GM12878 (cell line): ENCODE results near the gene NFATC2. TPM values are rescaled to one million over a fixed set of nuclear protein-coding genes. Genes with fewer than 3 reads are reported as not detected.

Source experiments
- ATAC-seq: fragments of 200-7000 bp; cut with Tn5 transposase; 3 replicates; pipeline ENCODE4 v1.9.1; 2020; ENCODE audit warnings: mild to moderate bottlenecking, moderate library complexity
- BruUV-seq: library from RNA; stranded (reverse); fragments of 400-500 nt; replicated peaks from 2 replicates; lab custom pipeline; 2021; lab: Mats Ljungman, UMichigan
- CTCF ChIA-PET: fragments of 300-600 bp; sonication (Branson Sonifier 250); formaldehyde crosslinking; extraction: SDS; loops from one replicate; lab custom pipeline; 2021; ENCODE audit warnings: inconsistent platforms; lab: Yijun Ruan, JAX
- POLR2A ChIA-PET: fragments of 350-600 bp; formaldehyde crosslinking; extraction: SDS; loops from one replicate; lab custom pipeline; 2021; ENCODE audit warnings: inconsistent platforms; lab: Charles Lee
- RAD21 ChIA-PET: fragments of 300-600 bp; sonication (Branson Sonifier 250); formaldehyde crosslinking; loops from one replicate; lab custom pipeline; 2023; ENCODE audit warnings: antibody characterized with exemption; ENCODE audit not compliant: unreplicated experiment; lab: Charles Lee
- SMC1A ChIA-PET: fragments of 300-600 bp; sonication (Branson Sonifier 250); formaldehyde crosslinking; loops from one replicate; lab custom pipeline; 2023; ENCODE audit not compliant: unreplicated experiment, uncharacterized antibody; lab: Charles Lee
- DNase-seq: peaks from one replicate; pipeline ENCODE4 v3.0.0-alpha.2; 2011; ENCODE audit warnings: low read depth, low spot score
- FAIRE-seq: peaks from 3 replicates; lab custom pipeline; 2011; peaks lifted over from hg19 to GRCh38; lab: Jason Lieb, UNC
- H2AFZ ChIP-seq: 2 replicates; pipeline ENCODE4 v1.6.0; 2011; ENCODE audit warnings: low read depth, low read length, control low read depth; ENCODE audit not compliant: control insufficient read depth
- H3K27ac ChIP-seq: 2 replicates; pipeline ENCODE4 v1.5.1; 2011; ENCODE audit warnings: control low read depth; ENCODE audit not compliant: control insufficient read depth, insufficient read depth
- H3K27me3 ChIP-seq, 2 experiments: replicated peaks in 1 of 2; 2 replicates each; pipeline versions ENCODE4 v1.6.0 to v1.6.1; 2011; ENCODE audit warnings: low read length in 1 of 2; ENCODE audit not compliant: control insufficient read depth in 2 of 2, insufficient read depth in 2 of 2
- H3K36me3 ChIP-seq, 2 experiments: 2 replicates each; pipeline ENCODE4 v1.5.1; 2011; ENCODE audit warnings: low read length in 1 of 2; ENCODE audit not compliant: control insufficient read depth in 2 of 2, insufficient read depth in 2 of 2
- H3K4me1 ChIP-seq: 2 replicates; pipeline ENCODE4 v1.6.1; 2011; ENCODE audit warnings: mild to moderate bottlenecking, low read length, moderate library complexity, mixed read lengths; ENCODE audit not compliant: control insufficient read depth, insufficient read depth
- H3K4me2 ChIP-seq: 2 replicates; pipeline ENCODE4 v1.6.0; 2011; ENCODE audit warnings: control low read depth; ENCODE audit not compliant: control insufficient read depth, insufficient read depth
- H3K4me3 ChIP-seq: fragments of 200-600 bp; sonication (generic); 2 replicates; pipeline ENCODE4 v1.5.1; 2016
- H3K79me2 ChIP-seq: 2 replicates; pipeline ENCODE4 v1.6.0; 2011; ENCODE audit warnings: low read length; ENCODE audit not compliant: control insufficient read depth, insufficient read depth
- H3K9ac ChIP-seq: 2 replicates; pipeline ENCODE4 v1.8.0; 2011; ENCODE audit warnings: low read length, control low read depth, mixed read lengths; ENCODE audit not compliant: control insufficient read depth, insufficient read depth
- H3K9me3 ChIP-seq: replicated peaks from 3 replicates; pipeline ENCODE4 v1.5.1; 2011; ENCODE audit warnings: mild to moderate bottlenecking, low read length; ENCODE audit not compliant: control insufficient read depth, insufficient read depth
- H4K20me1 ChIP-seq: 2 replicates; pipeline ENCODE4 v1.6.0; 2011; ENCODE audit not compliant: control insufficient read depth, insufficient read depth
- BCL3 ChIP-seq: IDR thresholded peaks from 2 replicates; pipeline ENCODE4 v1.6.1; 2011; ENCODE audit warnings: borderline replicate concordance, low read depth, mild to moderate bottlenecking, moderate library complexity, low read length; ENCODE audit not compliant: insufficient read depth, poor library complexity, severe bottlenecking
- E2F8 ChIP-seq: fragments of 450-650 bp; IDR thresholded peaks from 2 replicates; pipeline ENCODE4 v1.6.1; 2018; ENCODE audit warnings: mild to moderate bottlenecking, low read depth, moderate library complexity; ENCODE audit not compliant: partially characterized antibody
- ESRRA ChIP-seq: IDR thresholded peaks from 2 replicates; pipeline ENCODE4 v1.6.1; 2012; ENCODE audit warnings: mild to moderate bottlenecking, low read length, improper control_type of control experiment
- FOXM1 ChIP-seq: IDR thresholded peaks from 2 replicates; pipeline ENCODE4 v1.6.1; 2012; ENCODE audit warnings: low read depth, mild to moderate bottlenecking, inconsistent platforms, low read length, moderate library complexity
- HDAC2 ChIP-seq: fragments of 200-600 bp; sonication (generic); IDR thresholded peaks from 2 replicates; pipeline ENCODE4 v1.6.1; 2017
- MTA3 ChIP-seq: IDR thresholded peaks from 2 replicates; pipeline ENCODE4 v1.6.1; 2012; ENCODE audit warnings: low read length, inconsistent platforms, borderline replicate concordance
- NBN ChIP-seq: fragments of 450-650 bp; IDR thresholded peaks from 2 replicates; pipeline ENCODE4 v1.6.1; 2016
- NFYB ChIP-seq: IDR thresholded peaks from 2 replicates; pipeline ENCODE4 v1.6.1; 2011; ENCODE audit warnings: low read depth, mild to moderate bottlenecking, low read length, improper control_type of control experiment, moderate library complexity; ENCODE audit not compliant: insufficient read depth
- NR2F1 ChIP-seq: fragments of 450-650 bp; conservative IDR thresholded peaks from 2 replicates; pipeline ENCODE4 v1.6.1; 2017; ENCODE audit warnings: mild to moderate bottlenecking
- PAX8 ChIP-seq: fragments of 450-650 bp; IDR thresholded peaks from 2 replicates; pipeline ENCODE4 v1.6.1; 2017; ENCODE audit warnings: mild to moderate bottlenecking, moderate library complexity
- RELA ChIP-seq: fragments of 450-650 bp; IDR thresholded peaks from 2 replicates; pipeline ENCODE4 v1.8.0; 2014; ENCODE audit warnings: borderline replicate concordance; ENCODE audit not compliant: partially characterized antibody
- RUNX3 ChIP-seq: IDR thresholded peaks from 2 replicates; pipeline ENCODE4 v1.6.1; 2012; ENCODE audit warnings: low read length, inconsistent platforms
- USF1 ChIP-seq: IDR thresholded peaks from 2 replicates; pipeline ENCODE4 v1.6.1; 2011; ENCODE audit warnings: borderline replicate concordance, low read depth, mild to moderate bottlenecking, moderate library complexity, mixed read lengths, low read length; ENCODE audit not compliant: insufficient read depth; ENCODE audit errors: extremely low read length
- ZBTB33 ChIP-seq: fragments of 450-650 bp; IDR thresholded peaks from 2 replicates; pipeline ENCODE4 v1.6.1; 2017; ENCODE audit warnings: mild to moderate bottlenecking
- ZNF217 ChIP-seq: fragments of 450-650 bp; IDR thresholded peaks from 2 replicates; pipeline ENCODE4 v1.6.1; 2017; ENCODE audit warnings: antibody characterized with exemption, mild to moderate bottlenecking
- WGBS: methylation state at CpG from one replicate; pipeline ENCODE4 v1.1.6; 2016; ENCODE audit warnings: low lambda C conversion rate; ENCODE audit not compliant: insufficient replicate concordance, insufficient coverage; ENCODE audit errors: missing lambda C conversion rate; 5-methylcytosine and 5-hydroxymethylcytosine counted together
- in situ Hi-C: fragments of 300-500 bp; cut with MboI; formaldehyde crosslinking; loops from 9 replicates; pipeline ENCODE4 v1.14.3; 2018; ENCODE audit warnings: mixed read lengths
- intact Hi-C: fragments of 100-400 bp; cut with micrococcal nuclease; formaldehyde crosslinking; loops from one replicate; pipeline ENCODE4 v1.14.2; 2022; ENCODE audit not compliant: unreplicated experiment
- polyA plus RNA-seq, 11 experiments: library from polyadenylated mRNA; depleted of rRNA in 4 of 11; unstranded in 6 of 11; stranded (reverse) in 5 of 11; fragments of >200 nt; fragmentation: Nextera tagmentation in 4 of 11; fragmentation: Illumina TruSeq in 1 of 11; extraction: Ambion mirVana in 4 of 11; extraction: Trizol in 1 of 11; gene quantifications; 1 replicate in 1 of 11; 2 replicates in 10 of 11; pipeline versions ENCODE4 v1.2.1 to v1.2.3, GENCODE V29; 2011 to 2016; ENCODE audit warnings: inconsistent platforms in 2 of 11, missing spikeins in 2 of 11, low read depth in 1 of 11
- total RNA-seq, 4 experiments: library from RNA; depleted of rRNA in 3 of 4; stranded (reverse); fragments of >200 nt in 3 of 4; fragmentation: Illumina TruSeq in 1 of 4; extraction: Trizol in 1 of 4; gene quantifications; 2 replicates each; pipeline versions ENCODE4 v1.2.1 to v1.2.3, GENCODE V29; 2013 to 2021

The NFATC2 gene
- total and polyA plus RNA-seq, 10 of the 15 experiments (the other 5 are each of a cell fraction or from before 2014, with no cell fraction given): 3.3 to 20.0 (median 7.3) TPM

DNA sequence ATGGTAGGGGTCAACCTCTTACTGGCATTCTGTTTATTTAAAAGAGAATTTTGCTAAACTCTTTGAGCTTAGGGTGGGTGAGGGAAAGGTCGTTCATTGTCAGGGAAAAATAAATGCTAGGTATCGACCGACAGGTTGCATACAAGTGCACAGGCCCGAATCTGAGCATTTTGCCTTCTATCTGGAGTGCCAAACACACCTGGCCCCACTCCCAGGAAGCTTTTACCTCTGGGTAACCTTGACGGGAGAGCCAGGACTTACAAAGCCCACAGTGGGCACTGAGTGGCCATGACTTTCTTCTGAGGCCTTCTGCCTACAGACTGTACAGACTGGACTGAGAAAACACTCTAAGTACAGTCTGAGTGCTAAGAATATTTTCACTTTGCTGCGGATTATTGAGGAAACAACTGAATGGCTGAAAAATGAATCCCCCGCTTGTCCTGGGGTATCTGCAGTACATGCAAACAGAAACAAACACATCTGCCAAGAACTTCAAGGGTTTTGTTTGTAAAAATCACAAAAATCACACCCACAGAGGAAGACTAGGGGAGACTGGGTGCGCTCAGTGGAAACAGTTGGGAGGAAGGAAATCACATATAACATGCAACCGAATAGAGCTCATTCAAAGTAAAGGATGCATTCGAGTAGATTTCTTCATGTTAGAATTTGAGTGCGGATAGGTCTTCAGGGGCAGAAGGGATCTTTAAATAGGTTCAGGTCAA lies 152.8 kb downstream of the NFATC2 start:
- intact Hi-C loops (loop anchor here (5.0 kb wide), 1 partner anchor 73 kb away; no protein-coding TSS in a partner anchor), in situ Hi-C loops (no loop called here)
- no peaks in the 10 kb centered on the region for H3K9me3 ChIP-seq
- ATAC-seq: no peak
- no peak overlapping the region for H2AFZ ChIP-seq
- no peak overlapping the region for H3K4me2 ChIP-seq
- POLR2A ChIA-PET: interaction anchor here (0.7 to 0.9 kb wide), 3 partner anchors 10 to 852 kb away, joined by 3 to 4 read pairs (median 3); no protein-coding TSS in a partner anchor
- SMC1A ChIA-PET: interaction anchor here (0.9 to 2.6 kb wide), 7 partner anchors 9 to 205 kb away, joined by 3 to 12 read pairs (median 4); partner anchors contain the start of gene NFATC2
- H3K4me1 ChIP-seq: peaks cover 41% of the 10 kb centered on the region
- RAD21 ChIA-PET: interaction anchor here (0.8 to 1.8 kb wide), 3 partner anchors 11 to 206 kb away, joined by 3 to 6 read pairs (median 4); partner anchors contain the start of gene NFATC2
- H3K9ac ChIP-seq: no peak overlapping the region
- no peaks in the 10 kb centered on the region for H3K79me2 ChIP-seq
- CTCF ChIA-PET: interaction anchor here (1.4 to 1.5 kb wide), 2 partner anchors 152 to 206 kb away, joined by 6 to 9 read pairs; no protein-coding TSS in a partner anchor
- no TSS peak for BruUV-seq
- FAIRE-seq: no peak
- WGBS: 70% methylated on average over 11 of the region's 11 CpGs
- no peak for DNase-seq
- no peak overlapping the region for H3K4me3 ChIP-seq
- H3K27ac ChIP-seq: no peak overlapping the region
- no peaks in the 10 kb centered on the region for H4K20me1 ChIP-seq
- peaks cover 1 to 9% of the 10 kb centered on the region in 2 experiments; a peak in 3 of 4 replicates for H3K36me3 ChIP-seq
- H3K27me3 ChIP-seq: no peaks in the 10 kb centered on the region
- TF ChIP-seq NR2F1 (no peak), MTA3 (no peak), RUNX3 (no peak), HDAC2 (no peak), ZNF217 (no peak), E2F8 (no peak), USF1 (no peak), BCL3 (no peak), NFYB (no peak), FOXM1 (no peak), ZBTB33 (no peak), RELA (no peak), PAX8 (no peak), ESRRA (no peak), NBN (no peak)
